NCI-H128 (cell line): ENCODE measurements around the gene DIPK1C.
A peak's percentile ranks its signal among the peaks of the same experiment; 100 is the strongest.

Experiments
- DNase-seq: peaks from one replicate; lab custom pipeline; 2025; ENCODE audit not compliant: unreplicated experiment; lab: John Stamatoyannopoulos, UW

Gene DIPK1C

GRCh38 chr18:74422541-74422940 is 34.6 kb downstream of the DIPK1C start:
- no peak for DNase-seq

DNA sequence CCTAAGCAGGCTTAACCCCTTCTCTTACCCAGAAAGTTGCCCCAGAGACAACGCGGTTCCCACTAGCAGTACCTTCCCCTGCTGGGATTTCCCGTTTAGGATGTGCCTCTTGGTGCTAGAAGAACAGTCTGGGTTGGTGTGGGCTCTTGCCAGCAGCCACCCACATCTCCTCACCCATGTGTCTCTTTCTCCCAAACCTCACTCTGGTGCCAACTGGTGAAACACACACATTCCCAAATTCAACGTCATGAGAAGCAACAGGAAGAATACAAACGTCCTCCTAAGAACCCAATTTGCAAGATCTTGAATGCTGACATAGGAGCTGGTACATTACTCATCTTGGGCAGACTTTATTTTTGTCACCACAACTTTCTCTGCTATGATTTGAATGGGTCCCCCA is 36.2 kb downstream of the DIPK1C start:
- DNase-seq, result no peak

GRCh38 chr18:74420481-74420880 is 36.6 kb downstream of the DIPK1C start:
- no peak for DNase-seq

GRCh38 chr18:74419761-74420160 is 37.3 kb downstream of the DIPK1C start:
- DNase-seq, result no peak

DNA sequence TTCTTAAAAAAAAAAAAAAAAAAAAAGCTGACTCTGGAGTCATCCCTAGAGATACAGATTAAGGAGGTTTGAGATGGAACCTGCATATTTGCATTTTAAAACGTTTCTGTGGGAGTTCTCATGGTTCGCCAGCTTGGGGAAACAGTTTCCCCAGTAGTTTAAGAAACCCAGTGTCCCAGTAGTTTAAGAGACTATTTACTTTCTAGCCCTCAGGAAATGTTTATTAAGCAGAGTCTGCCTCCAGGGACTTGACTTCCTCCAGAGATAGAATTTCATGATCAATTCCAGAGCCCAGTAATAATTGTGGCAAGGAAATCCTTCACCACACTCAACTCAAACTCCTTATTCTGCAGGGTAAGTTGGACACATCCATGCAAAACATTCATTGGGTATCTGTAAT is 39.1 kb downstream of the DIPK1C start:
- no peak for DNase-seq

DNA sequence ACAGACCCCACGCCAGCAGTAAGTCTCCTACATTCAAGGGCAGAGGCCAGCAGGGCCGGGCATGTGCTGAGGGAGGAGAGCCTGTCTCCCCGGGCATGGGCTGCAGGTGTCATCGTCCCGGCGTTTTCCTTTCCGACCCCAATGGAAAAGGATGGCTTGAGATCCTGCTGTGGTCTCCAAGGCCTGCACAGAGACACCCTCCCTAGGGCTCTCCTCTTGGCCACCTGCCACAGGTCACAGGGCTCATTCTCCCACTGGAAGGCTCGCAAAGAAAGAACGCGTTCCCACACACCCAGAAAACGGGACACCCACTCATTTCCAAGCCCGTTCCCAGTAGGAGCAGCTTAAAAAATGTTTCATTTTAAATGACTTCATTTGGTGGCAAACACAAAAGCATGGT is 41.0 kb downstream of the DIPK1C start:
- DNase-seq, result no peak

DNA sequence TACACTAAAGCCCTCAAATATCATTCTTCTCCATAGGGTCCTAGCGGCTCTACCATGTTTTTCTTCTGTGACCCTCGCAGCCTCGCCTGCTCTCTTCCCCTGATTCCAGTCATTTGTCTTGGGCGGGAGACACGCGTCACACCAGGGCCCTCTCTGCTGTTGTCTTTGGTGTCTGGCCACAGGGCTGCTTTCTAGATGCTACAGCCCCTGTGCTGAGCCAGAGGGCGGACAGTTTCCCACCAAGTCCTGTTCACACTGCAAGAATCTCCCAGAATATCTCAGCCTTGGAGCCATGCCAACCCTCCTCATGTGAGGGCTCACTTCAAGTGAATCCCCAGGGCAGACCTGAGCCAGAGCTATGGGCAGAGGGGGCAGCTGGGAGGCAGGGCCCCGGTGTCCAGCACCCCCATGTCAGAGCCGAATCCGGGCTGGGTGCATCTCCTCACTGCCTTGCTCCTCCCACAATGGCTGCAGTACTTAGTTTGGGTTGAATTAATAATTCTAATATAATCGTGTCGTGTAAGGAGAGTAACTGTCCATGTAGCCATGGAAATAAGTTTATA is 42.1 kb downstream of the DIPK1C start:
- DNase-seq, result no peak

- no peak for DNase-seq
Observed at GRCh38 chr18:74413836-74414235, 43.3 kb downstream of the DIPK1C start.

DNA sequence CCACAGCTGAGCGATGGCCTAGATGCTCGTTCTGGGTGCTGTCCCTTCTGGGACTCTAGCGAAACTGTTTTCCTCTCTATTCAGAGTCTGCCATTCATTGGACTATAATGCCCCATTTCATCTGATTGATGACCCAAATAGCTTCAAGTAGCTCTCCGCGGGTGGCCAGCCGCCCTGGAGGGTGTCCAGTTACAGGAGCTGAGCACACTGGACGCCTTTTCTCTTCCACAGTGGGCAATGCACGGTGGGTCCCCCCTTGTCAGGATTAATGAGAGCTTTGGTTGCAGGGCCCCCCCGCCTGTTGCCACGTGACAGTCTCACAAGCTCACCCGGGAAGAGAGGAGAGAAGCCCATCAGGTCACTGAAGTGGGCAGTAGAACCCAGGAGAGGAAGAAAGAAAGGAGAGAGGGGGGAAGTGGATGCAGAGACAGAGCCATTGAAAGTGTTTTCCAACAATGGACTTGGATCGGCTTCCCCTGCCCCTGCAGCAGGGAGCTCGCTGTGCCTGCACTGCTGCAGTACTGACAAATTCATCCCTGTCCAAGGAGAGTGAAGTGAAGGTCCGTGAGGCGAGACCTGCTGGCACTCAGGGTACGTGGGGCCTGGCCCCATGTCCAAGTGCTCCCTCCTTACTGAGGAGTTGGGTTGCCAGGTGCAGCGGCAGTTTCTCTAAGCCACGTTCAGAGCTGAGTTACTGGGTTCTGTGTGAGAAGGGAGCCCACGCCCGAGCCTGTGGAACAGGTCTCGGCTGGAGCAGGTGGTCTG is 44.8 kb downstream of the DIPK1C start:
- peak; percentile 15 for DNase-seq

GRCh38 chr18:74411475-74411874 is 45.6 kb downstream of the DIPK1C start:
- no peak for DNase-seq

- no peak for DNase-seq
Observed at GRCh38 chr18:74410441-74410992, 46.6 kb downstream of the DIPK1C start.

DNA sequence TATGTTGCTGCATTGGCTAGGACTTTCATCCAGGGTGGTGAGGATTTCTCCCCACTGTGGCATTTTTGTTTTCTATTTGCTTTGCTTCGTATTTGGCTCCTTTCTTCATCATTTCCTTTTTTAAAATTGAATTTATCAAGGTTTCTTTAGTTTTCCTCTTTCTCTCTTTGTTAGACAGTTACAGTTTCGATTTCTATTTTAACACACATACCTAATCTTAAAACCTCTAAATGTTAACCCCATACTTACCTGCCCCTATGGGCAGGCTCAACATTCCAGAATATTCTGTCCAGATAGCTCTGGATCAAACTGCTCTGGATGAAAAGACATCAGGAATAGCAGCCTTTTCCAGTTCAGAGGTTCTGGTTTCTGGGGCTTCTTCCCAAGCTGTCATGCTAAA is 49.2 kb downstream of the DIPK1C start:
- DNase-seq, result no peak

- DNase-seq, result no peak
Observed at GRCh38 chr18:74402806-74403433, 54.2 kb downstream of the DIPK1C start.

- no peak for DNase-seq
Observed at GRCh38 chr18:74400813-74401212, 56.3 kb downstream of the DIPK1C start.

DNA sequence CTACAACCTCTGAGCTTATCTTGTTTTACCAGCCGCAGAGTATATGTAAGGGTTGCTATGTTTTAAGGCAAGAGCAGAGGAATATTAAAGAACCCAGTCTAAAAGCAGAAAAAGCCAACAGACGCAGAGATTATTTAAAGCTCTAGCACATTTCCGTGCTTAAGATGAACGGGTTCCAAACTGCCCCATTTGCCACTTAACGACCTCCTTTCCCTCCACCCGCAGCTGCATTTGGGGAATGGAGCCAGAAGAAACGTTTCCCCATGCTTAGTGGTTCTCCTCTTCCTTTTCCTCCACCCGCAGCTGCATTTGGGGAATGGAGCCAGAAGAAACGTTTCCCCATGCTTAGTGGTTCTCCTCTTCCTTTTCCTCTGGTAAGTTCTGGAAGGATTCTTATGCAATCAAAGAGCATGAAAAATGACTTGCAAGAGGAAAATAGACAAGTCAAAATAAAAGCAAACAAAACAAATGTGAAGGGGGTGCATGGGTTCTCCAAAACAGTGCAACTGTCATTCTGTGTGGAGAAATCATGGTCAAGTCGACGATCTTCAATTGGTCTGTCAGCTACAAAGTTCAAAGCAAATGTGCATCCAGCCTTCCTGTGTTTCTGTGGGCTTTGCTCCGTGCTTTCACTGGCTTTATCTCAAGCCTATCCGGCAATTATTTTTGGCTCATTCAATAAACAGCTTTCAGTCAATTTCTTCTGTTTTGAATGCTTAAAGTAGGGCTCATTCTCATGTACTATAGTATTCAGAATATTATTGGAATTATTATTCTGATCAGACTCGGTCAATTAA is 57.8 kb downstream of the DIPK1C start:
- DNase-seq, result no peak

DNA sequence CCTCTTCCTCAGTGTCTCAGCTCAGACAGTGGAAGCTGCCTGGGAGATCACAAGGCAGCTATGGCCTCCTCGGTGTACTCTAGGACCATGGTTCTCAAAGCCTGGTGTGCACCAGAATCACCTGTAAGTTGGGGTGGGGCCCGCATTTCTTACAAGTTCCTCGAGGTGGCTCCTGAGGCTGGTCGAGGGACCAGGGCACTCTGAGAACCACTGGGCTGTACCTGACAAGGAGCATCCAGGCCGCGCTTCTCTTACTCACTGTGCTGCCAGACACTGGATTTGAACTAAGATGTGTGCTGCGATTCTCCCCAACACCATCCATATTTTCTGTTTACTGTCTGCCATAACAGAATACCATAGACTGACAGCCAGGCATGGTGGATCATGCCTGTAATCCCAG is 59.5 kb downstream of the DIPK1C start:
- no peak for DNase-seq

DNA sequence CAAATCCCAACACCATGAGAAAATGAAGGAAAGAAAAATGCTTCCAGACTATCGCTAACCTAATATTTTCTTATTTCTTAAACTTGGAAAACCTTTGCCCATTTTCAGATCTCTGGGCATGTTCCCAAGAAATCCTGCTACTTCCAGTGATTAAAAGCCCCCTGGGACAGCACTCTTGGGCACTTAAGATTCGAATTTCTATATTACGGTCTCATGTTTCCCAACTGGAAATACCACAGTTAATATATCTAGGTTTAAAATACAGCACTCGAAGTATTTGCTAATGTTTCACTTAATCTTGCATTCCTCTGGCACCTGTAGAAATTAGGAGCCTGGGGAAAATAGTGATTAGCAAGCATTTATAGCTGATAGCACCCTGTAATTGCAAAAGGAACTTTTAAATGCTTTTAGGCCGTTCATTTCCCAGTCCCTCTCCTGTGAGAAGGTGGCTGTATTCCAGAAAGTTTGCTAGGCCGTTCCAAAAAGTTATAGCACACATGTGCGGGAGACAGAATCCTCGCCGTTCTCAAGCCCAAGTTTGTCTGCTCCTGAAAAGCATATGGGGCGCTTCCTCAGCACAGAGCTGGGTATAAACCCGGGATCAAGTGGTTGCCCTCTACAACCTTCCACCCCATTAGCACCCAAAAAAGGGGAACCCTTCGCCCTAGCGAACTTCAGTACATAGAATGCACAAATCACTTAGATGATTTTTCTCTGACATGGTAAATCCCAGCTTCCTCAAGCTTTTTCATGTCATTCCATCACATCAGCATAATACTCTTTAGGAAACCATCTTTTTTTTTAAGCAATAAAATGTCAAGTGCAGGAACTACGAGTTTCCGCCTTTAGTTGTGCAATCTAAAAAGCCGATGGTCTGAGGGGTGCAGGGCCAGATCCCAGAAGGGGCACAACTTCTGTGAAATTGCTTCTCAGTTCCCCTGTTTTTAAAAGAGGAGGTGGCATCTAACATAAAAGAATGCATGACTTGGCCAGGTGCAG is 60.6 kb downstream of the DIPK1C start:
- DNase-seq, result peak; percentile 15

DNA sequence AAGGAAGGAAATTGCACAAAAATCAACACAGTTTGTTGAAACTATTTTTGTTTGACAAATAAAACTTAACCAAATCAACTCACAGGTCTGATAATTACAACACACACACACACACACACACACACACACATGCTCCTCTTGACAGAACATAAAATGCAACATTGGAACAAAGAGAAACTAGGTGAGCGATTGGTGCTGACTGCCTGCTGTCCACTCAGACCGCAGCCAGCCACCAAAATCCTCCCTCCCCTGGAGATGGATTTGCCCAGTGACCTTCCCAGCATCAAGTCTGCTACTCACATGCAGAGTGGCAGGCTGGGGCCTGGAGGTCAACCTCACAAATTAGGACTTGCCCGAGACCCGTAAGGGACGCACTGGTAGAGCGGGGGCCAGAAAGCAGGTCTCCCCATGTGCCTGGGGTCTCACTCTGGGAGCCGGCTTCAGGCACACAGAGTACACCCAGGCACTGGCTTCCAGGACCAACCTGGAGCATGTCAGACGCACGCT is 61.4 kb downstream of the DIPK1C start:
- DNase-seq, result no peak

GRCh38 chr18:74395006-74395405 is 62.1 kb downstream of the DIPK1C start:
- no peak for DNase-seq

DNA sequence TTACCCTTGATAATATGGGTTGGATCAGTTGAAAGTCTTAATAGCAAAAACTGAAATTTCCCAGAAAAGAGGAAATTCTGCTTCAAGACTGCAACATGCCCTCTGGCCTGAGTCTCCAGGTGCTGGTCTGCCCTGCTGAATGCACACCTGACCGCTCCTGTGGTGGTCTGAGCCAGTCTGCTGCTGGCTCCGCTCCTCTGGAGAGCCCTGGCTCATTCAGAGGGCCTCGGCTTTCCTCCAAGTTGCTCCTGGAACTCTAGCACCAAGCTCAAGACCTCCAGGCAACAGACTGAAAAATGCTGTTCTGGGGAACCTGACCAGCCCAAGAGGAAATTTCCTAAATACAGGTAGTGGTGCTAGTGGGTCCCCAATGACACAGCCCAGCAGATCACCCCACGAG is 64.8 kb downstream of the DIPK1C start:
- no peak for DNase-seq
